WI38 (cell line): ENCODE measurements around the gene GBX1.

Experiments
- H3K4me3 ChIP-seq: 2 replicates; pipeline ENCODE4 v1.5.1; 2011; ENCODE audit warnings: low read depth, mild to moderate bottlenecking, control low read depth, low read length
- TF ChIP-seq, protein P1 (sequence below): IDR thresholded peaks from 2 replicates; pipeline ENCODE4 v1.5.1; 2012; ENCODE audit warnings: low read depth, mild to moderate bottlenecking, control low read depth, low read length

Gene GBX1

GRCh38 chr7:151110236-151110940 is 57.1 kb downstream of the GBX1 start:
- TF ChIP-seq, protein P1, sequence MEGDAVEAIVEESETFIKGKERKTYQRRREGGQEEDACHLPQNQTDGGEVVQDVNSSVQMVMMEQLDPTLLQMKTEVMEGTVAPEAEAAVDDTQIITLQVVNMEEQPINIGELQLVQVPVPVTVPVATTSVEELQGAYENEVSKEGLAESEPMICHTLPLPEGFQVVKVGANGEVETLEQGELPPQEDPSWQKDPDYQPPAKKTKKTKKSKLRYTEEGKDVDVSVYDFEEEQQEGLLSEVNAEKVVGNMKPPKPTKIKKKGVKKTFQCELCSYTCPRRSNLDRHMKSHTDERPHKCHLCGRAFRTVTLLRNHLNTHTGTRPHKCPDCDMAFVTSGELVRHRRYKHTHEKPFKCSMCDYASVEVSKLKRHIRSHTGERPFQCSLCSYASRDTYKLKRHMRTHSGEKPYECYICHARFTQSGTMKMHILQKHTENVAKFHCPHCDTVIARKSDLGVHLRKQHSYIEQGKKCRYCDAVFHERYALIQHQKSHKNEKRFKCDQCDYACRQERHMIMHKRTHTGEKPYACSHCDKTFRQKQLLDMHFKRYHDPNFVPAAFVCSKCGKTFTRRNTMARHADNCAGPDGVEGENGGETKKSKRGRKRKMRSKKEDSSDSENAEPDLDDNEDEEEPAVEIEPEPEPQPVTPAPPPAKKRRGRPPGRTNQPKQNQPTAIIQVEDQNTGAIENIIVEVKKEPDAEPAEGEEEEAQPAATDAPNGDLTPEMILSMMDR, result no peak
- H3K4me3 ChIP-seq, result no peak overlapping the region

DNA sequence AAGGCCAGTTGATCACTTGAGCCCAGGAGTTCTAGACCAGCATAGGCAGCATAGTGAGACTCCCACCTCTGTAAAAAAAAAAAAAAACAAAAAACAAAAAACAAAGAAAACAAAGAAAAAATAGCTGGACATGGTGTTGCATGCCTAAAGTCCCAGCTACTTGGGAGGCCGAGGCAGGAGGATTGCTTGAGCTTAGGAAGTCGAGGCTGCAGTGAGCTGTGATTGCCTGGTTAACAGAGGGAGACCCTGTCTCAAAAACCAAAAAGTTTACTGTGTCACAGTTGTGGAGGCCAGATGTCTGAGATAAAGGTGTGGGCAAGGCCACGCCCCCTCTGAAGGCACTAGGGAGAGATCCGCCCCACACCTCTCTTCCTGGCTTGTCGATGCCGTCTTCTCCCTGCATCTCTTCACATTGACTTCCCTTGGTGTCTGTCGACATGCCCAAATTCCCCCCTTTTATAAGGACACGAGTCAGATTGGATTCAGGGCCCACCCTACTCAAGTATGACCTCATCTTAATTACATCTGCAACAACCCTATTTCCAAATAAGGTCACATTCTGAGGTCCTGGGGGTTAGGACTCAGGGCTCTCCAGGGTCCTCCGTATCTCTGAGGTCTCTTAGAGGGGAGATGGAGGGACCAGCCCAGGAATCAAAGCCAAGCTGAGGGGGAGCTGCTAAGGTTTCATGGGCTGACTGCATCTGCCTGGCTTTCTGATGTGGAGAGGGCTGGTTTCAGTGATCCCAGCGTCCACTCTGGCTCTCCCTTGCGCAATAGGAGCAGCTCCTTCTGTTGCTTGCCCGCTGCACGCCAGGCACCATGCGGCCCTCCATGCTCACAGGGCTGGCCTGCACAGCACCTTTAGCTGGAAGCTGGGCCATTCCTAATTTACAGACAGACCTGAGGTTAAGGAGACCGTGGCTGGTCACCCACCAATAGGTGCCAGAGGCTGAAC is 58.1 kb downstream of the GBX1 start:
- H3K4me3 ChIP-seq, result no peak overlapping the region
- TF ChIP-seq, protein P1, result no peak

DNA sequence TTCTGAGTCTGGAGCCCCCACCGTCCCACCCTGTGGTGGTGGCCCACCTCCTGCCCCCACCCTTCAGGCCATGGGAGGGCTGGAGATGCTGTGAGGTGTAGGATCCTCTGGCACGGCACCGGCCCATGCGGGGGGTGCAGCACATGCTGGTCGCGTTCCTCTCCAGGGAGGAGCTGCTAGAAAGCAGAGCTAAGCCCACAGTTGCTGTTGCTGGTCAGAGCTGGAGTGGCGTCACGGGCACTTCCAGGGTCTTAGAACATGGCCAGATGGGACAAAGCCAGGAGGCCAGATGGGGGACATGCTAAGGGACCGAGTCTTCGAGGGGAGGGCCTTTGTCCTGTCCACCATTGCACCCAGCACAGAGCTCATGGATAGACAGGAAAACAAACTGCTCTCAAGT is 59.6 kb downstream of the GBX1 start:
- TF ChIP-seq, protein P1, result no peak

GRCh38 chr7:151104411-151105235 is 62.9 kb downstream of the GBX1 start:
- no peak overlapping the region for H3K4me3 ChIP-seq
- TF ChIP-seq, protein P1, result no peak

More for the DNA sequence above, 59.6 kb downstream of the GBX1 start:
- H3K4me3 ChIP-seq, result no peak overlapping the region

DNA sequence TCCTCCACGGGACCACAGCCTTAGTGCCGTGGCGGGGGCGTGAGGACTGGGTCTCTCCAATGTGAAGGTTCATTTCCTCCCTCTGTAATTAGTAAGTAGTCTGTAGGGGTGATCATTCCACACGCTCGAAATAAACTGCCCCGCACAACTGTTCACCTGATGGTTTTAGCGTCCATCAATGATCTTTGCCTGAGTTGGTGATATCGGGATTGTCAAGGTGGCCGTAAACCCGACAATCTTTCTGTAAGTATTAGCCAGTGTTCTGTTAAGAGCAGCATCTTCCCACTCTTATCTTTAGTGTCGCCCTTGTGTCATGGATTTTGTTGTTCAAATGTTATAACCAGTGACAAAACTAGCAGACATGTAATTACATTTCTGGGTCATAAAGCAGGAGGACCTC is 63.5 kb downstream of the GBX1 start:
- TF ChIP-seq, protein P1, result no peak
- H3K4me3 ChIP-seq, result no peak overlapping the region

GRCh38 chr7:151102991-151103390 is 64.5 kb downstream of the GBX1 start:
- TF ChIP-seq, protein P1, result no peak
- no peak overlapping the region for H3K4me3 ChIP-seq
